ENCODE results near the gene NELL1.

DNA sequence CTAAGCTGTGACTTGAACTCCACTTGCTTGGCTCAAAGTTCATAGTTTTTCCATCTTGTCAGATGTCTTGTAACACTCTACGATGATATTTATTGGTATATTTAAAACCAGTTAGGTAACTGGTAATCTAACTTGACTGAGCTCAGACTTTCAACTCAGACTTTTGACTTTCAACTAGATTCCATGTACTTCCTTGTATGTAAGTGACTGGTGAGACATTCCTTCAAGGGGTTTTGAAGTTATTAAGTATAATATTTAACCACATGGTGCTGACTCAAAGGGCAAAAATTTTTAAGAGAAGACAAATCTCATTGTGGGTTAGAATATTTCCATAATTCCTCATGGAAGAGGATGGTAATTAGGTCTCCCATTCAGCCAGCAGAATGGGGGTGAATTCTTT, 892.2 kb downstream of the NELL1 start:
- TF ChIP-seq CEBPB (IDR thresholded peaks at IDR 0.05) = no peak
- TF ChIP-seq, protein P1, sequence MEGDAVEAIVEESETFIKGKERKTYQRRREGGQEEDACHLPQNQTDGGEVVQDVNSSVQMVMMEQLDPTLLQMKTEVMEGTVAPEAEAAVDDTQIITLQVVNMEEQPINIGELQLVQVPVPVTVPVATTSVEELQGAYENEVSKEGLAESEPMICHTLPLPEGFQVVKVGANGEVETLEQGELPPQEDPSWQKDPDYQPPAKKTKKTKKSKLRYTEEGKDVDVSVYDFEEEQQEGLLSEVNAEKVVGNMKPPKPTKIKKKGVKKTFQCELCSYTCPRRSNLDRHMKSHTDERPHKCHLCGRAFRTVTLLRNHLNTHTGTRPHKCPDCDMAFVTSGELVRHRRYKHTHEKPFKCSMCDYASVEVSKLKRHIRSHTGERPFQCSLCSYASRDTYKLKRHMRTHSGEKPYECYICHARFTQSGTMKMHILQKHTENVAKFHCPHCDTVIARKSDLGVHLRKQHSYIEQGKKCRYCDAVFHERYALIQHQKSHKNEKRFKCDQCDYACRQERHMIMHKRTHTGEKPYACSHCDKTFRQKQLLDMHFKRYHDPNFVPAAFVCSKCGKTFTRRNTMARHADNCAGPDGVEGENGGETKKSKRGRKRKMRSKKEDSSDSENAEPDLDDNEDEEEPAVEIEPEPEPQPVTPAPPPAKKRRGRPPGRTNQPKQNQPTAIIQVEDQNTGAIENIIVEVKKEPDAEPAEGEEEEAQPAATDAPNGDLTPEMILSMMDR (IDR thresholded peaks at IDR 0.05) = no peak
- TF ChIP-seq POLR2A (IDR thresholded peaks at IDR 0.05; ENCODE audit: low read length) = no peak
- peak in 1 of 2 experiments; percentile 10; a peak in 1 of 5 replicates for TF ChIP-seq RAD21 (conservative IDR thresholded peaks at IDR 0.05 in 1 of 2, IDR thresholded peaks at IDR 0.05 in 1 of 2)

All from A549 (cell line).